ENCODE data around the gene TBP.
"Not testable (repeated sequence)": the region's sequence is repeated elsewhere in the genome, so short reads cannot be mapped to it uniquely, and the experiment has no call there.

TBP gene

GRCh38 chr6:170612256-170612804 is 58.2 kb downstream of the TBP start:
- not testable (repeated sequence) for DNase-seq

- not testable (repeated sequence) for DNase-seq
These were observed 61.9 kb downstream of the TBP start for GRCh38 chr6:170616020-170616554.

Measured in NCI-H1694 treated with DMSO at 0.1 percent for 48 hours (cell line).